H7 (cell line): ENCODE measurements around the gene ZNF407. TPM values are rescaled to one million over a fixed set of nuclear protein-coding genes. Genes with fewer than 3 reads are reported as not detected.

Experiments
- DNase-seq: peaks from one replicate; pipeline ENCODE4 v3.0.0; 2012
- H3K27me3 ChIP-seq: 2 replicates; pipeline ENCODE4 v1.6.0; 2011; ENCODE audit warnings: mild to moderate bottlenecking, low read length; ENCODE audit not compliant: control insufficient read depth, insufficient read depth
- H3K36me3 ChIP-seq: replicated peaks from 2 replicates; pipeline ENCODE4 v1.5.1; 2011; ENCODE audit warnings: low read length; ENCODE audit not compliant: control insufficient read depth, insufficient read depth
- H3K4me3 ChIP-seq: 2 replicates; pipeline ENCODE4 v1.5.1; 2011; ENCODE audit warnings: low read depth, mild to moderate bottlenecking, control low read depth, low read length, moderate library complexity; ENCODE audit not compliant: insufficient read depth
- total RNA-seq: library from RNA; depleted of rRNA; stranded (reverse); fragments of >200 nt; shearing (Covaris generic); gene quantifications from 2 replicates; pipeline ENCODE4 v1.2.3, GENCODE V29; 2014

The ZNF407 gene
- total RNA-seq, 1 experiment from 2014 or later = 2.9 TPM

DNA sequence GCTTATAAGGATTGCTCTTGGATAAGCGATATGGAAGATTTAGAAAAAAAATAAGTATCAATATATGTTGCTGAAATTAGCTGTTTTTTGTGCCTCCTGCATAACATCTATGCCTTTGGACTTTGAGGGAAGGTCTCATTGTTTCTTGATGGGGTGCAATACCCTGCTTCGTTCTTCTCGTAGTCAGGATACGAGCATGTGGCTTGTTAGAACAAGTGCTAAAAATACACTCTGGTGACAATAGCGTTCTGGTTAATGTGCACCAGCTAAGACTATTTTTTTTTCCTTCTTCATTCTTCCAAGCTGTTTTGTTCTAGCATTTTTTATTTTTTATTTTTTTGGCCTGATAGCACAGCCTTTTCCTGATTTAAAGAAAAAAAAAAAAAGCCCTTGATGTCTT, 97.5 kb downstream of the ZNF407 start:
- H3K4me3 ChIP-seq = no peak overlapping the region
- DNase-seq = no peak
- H3K36me3 ChIP-seq = no peaks in the 10 kb centered on the region
- no peaks in the 10 kb centered on the region for H3K27me3 ChIP-seq

DNA sequence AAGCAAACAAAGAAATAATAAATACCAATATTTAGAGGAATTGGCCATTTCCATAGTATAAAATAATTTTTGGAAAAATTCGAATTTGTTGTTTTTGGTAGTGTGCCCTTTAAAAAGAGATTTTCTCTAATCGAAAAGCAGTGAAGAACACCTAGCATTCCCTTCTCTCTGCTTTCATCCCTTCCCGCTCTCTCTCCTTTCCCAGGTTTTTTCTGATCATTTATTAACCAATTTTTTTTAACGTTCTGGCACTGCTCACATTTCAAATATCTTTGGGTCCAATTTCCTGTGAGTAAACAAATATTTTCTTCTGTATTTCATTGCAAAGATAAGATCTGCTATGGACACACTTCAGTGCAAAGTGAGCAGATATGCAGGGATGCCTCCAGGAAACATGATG, 101.2 kb downstream of the ZNF407 start:
- no peaks in the 10 kb centered on the region for H3K36me3 ChIP-seq
- DNase-seq = no peak
- H3K27me3 ChIP-seq = no peaks in the 10 kb centered on the region
- H3K4me3 ChIP-seq = no peak overlapping the region

DNA sequence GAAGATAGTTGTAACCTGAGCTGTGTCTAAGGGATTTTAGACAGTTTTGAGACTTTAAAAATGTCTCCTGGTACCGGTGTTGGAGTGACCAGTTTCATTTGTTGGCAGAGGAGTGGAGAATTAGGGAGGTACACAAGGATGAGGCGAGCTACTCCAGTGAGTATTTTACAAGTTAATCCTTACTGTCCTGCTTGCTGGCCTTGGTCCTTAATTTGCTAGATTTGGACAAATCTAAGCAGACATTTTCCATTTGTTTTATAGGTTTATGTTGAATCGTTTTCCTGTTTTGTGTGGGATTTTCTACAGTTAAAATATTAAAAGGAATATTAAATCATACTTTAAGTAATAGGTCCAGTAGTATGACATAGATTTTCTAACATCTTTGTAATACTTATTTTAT, 101.8 kb downstream of the ZNF407 start:
- Histone ChIP-seq H3K36me3 (no peaks in the 10 kb centered on the region), H3K27me3 (no peaks in the 10 kb centered on the region), H3K4me3 (no peak overlapping the region)
- DNase-seq = no peak

- DNase-seq = no peak
- Histone ChIP-seq H3K36me3 (no peaks in the 10 kb centered on the region), H3K4me3 (no peak overlapping the region), H3K27me3 (no peaks in the 10 kb centered on the region)
Observed at GRCh38 chr18:74702950-74703349, 105.3 kb downstream of the ZNF407 start.

- no peak for DNase-seq
- Histone ChIP-seq H3K36me3 (no peaks in the 10 kb centered on the region), H3K27me3 (no peaks in the 10 kb centered on the region), H3K4me3 (no peak overlapping the region)
Observed at GRCh38 chr18:74708169-74708568, 110.5 kb downstream of the ZNF407 start.

GRCh38 chr18:74709452-74709851, 111.8 kb downstream of the ZNF407 start:
- no peaks in the 10 kb centered on the region for H3K36me3 ChIP-seq
- no peaks in the 10 kb centered on the region for H3K27me3 ChIP-seq
- no peak for DNase-seq
- no peak overlapping the region for H3K4me3 ChIP-seq

GRCh38 chr18:74714120-74714519, 116.5 kb downstream of the ZNF407 start:
- Histone ChIP-seq H3K4me3 (no peak overlapping the region), H3K36me3 (no peaks in the 10 kb centered on the region), H3K27me3 (no peaks in the 10 kb centered on the region)
- DNase-seq = no peak

DNA sequence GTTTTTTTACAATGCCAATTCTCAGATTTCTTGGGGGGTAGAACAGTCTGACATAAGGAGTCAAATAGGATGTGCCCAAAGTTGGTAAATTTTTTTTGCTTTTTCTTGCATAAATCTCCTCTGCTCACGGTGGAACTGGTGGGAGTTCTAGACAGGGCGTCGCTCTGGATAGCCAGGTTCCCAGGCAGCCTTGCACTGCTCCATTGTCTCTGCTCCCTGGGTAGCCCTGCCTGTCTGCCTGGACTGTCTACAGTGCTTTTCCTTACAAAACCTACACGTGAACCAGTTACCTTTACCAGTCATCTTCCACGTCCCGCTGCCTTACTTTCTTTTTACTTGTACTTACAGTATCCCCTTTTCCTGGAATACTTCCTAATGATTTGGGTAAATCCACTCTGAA, 117.1 kb downstream of the ZNF407 start:
- Histone ChIP-seq H3K27me3 (no peaks in the 10 kb centered on the region), H3K4me3 (no peak overlapping the region), H3K36me3 (no peaks in the 10 kb centered on the region)
- peak; percentile 26 for DNase-seq

GRCh38 chr18:74715306-74715705, 117.6 kb downstream of the ZNF407 start:
- H3K4me3 ChIP-seq = no peak overlapping the region
- no peaks in the 10 kb centered on the region for H3K27me3 ChIP-seq
- H3K36me3 ChIP-seq = no peaks in the 10 kb centered on the region
- DNase-seq = no peak

DNA sequence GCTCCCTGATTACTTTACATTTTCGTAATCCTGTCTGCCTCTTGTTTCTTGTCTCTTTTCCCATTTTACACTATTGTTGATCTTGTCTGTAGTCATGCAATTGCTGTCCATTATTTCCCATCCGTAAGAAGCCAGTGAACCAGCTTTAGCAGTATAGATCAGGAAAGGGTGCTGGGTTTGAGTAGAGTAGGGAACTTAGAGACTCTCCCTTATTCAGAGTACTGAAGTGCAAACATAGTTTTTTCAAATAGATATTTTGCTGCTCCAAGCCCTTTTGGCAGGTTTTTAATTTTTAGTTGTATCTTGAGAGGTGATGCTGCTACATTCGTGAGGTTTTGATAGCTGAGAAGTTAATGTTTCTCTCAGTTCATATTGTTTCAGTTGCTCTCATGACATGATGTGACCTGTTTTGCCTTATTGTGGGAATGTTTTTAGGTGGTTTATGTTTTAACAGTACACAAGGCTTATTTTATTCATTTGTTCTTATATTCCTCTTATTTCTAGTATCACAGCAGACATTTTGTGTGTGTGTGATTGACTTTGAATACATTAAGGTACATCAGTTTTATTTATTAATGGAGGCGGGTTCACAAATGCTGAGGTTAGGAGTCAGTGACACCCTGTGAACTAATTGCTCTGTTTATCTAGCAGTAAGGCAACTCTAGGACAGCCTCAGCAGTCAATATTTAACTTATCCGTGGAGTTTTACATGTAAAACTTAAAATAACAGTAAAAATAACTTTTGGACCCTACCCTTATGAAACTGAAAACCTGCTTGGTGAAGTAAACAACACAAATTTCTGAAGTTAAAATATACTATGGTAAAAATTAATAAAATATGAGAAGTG, 118.4 kb downstream of the ZNF407 start:
- H3K36me3 ChIP-seq = no peaks in the 10 kb centered on the region
- no peaks in the 10 kb centered on the region for H3K27me3 ChIP-seq

DNA sequence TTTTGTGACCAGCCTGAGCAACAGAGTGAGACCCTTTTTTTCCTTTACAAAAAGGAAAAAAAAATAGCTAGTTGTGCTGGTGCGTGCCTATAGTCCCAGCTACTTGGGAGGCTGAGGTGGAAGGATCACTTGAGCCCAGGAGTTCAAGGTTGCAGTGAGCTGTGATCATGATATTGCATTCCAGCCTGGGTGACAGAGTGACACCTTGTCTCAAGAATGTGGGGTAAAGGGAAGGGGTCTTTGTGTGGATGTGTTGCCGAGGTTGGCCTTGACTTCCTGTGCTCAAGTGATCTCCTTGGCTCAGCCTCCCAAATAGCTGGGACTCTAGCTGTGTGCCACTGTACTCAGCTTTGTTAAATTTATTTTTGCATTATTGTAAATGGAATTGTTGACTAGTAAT, 120.6 kb downstream of the ZNF407 start:
- H3K36me3 ChIP-seq = no peaks in the 10 kb centered on the region
- H3K4me3 ChIP-seq = no peak overlapping the region
- no peak for DNase-seq

More for the DNA sequence above, 118.4 kb downstream of the ZNF407 start:
- no peak overlapping the region for H3K4me3 ChIP-seq
- no peak for DNase-seq

DNA sequence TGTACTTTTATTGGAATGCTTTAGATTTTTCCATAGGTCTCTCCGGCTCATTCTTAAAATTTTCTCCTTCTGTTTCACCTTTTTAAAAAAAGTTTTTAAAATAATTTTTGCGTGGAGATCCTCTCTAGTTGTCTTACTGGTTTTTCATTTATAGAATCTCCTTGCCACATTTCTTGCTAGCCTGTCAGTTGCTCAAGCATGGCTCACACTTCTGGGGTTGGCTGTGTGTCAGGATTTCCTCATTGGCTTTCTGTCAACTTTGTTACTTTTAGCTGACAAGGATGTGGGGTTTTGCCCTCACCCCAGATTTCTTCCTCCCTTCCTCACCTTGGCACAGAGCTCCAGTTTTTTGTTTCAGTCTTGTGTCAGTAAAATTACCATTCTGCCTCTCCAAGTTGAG, 124.6 kb downstream of the ZNF407 start:
- no peaks in the 10 kb centered on the region for H3K36me3 ChIP-seq
- no peak overlapping the region for H3K4me3 ChIP-seq
- no peak for DNase-seq
- no peaks in the 10 kb centered on the region for H3K27me3 ChIP-seq

More for the DNA sequence above, 120.6 kb downstream of the ZNF407 start:
- H3K27me3 ChIP-seq = no peaks in the 10 kb centered on the region

DNA sequence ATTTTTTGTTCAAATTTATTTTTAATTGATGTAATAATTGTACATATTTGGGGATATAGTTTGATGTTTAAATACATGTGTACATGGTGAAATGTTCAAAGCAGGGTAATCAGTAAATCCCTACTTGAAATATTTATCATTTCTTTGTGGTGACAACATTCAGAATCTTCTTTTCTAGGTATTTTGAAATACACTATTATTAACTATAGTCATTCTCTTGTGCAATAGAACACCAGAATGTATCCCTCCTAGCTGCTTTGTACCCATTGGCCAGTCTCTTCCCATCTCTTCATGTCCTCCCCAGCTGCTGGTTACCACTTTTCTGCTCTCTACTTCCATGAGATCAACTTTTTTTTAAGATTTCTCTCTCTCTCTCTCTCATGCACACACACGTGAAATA, 126.5 kb downstream of the ZNF407 start:
- no peaks in the 10 kb centered on the region for H3K36me3 ChIP-seq
- H3K27me3 ChIP-seq = no peaks in the 10 kb centered on the region
- no peak for DNase-seq
- H3K4me3 ChIP-seq = no peak overlapping the region

DNA sequence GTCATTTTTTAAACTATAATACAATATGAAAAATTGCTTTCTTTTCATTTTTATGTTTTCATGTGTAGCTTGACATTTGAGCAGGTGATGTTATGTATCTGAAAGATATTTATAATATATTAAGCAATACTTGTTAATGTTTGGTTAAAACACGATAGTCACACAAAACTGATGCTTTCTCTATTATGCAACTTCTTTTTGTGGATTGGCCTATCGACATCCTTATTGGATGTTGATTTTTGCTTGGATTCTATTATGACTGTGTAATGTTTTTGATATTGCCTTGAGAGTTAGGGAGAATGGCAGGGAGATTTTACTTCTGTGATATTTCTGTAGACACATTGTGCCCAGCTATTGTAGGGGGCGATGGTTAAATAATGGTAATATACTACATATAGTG, 128.0 kb downstream of the ZNF407 start:
- no peak for DNase-seq
- Histone ChIP-seq H3K36me3 (no peaks in the 10 kb centered on the region), H3K27me3 (no peaks in the 10 kb centered on the region), H3K4me3 (no peak overlapping the region)

DNA sequence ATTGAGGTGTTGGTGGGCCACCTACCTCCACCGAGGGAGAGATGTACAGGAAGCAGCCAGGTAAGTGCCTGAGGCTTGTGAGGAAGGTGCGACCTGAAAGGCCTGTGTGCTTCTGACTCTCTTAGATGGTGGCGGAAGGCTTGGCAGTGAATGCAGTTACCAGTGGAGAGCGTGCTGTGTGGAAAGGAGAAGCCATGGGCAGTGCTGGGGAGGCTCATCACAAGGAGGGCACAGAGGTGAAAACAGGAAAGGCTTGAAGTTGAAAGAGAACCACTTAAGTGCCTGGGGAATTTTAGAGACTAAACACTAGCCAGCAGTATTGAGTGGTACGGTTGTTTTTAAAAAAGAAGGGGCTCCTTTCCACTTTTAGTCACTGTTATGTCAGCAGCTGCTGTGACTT, 130.9 kb downstream of the ZNF407 start:
- no peaks in the 10 kb centered on the region for H3K27me3 ChIP-seq
- H3K36me3 ChIP-seq = no peaks in the 10 kb centered on the region
- DNase-seq = no peak

GRCh38 chr18:74731097-74731496, 133.4 kb downstream of the ZNF407 start:
- no peaks in the 10 kb centered on the region for H3K27me3 ChIP-seq
- H3K36me3 ChIP-seq = no peaks in the 10 kb centered on the region
- DNase-seq = no peak
- no peak overlapping the region for H3K4me3 ChIP-seq

More for the DNA sequence above, 130.9 kb downstream of the ZNF407 start:
- H3K4me3 ChIP-seq = no peak overlapping the region
